ENCODE measurements around the gene CPNE8. TPM values are rescaled to one million over a fixed set of nuclear protein-coding genes. Genes with fewer than 3 reads are reported as not detected.

Gene CPNE8
- total and polyA plus RNA-seq, 2 donors (not counting 1 experiment from before 2014, with no cell fraction given) = 1.5 to 1.6 TPM

- H2AFZ ChIP-seq (ENCODE audit: insufficient read depth, low read depth, low read length, poor library complexity, severe bottlenecking) = no peak overlapping the region
- Mint-ChIP-seq H3K27ac (no peak overlapping the region), H3K4me1 (no peaks in the 10 kb centered on the region), H3K4me3 (no peak overlapping the region), H3K27me3 (no peaks in the 10 kb centered on the region), H3K9me3 (ENCODE audit: insufficient read depth) (peaks cover 2% of the 10 kb centered on the region)
- intact Hi-C loops (cut with micrococcal nuclease) = no loop called here
- POLR2A ChIA-PET = no interaction called here
- DNase-seq (no peak), ATAC-seq (ENCODE audit: low read depth) (no peak)
- no peaks in the 10 kb centered on the region for H3K9me3 ChIP-seq (ENCODE audit: control extremely low read depth in 1 of 3, control insufficient read depth in 2 of 3, insufficient read depth in 1 of 3, low read length in 2 of 3)
- H3K27ac ChIP-seq (ENCODE audit: low read length in 2 of 2) = no peak overlapping the region
- H3K9ac ChIP-seq (ENCODE audit: low read length) = no peak overlapping the region
- H4K20me1 ChIP-seq (ENCODE audit: control insufficient read depth, insufficient read depth, low read length, poor library complexity, severe bottlenecking) = no peaks in the 10 kb centered on the region
- no peak overlapping the region for H3K4me3 ChIP-seq (ENCODE audit: control extremely low read depth in 1 of 5, extremely low read depth in 1 of 5, insufficient read depth in 1 of 5, low read depth in 2 of 5, low read length in 4 of 5)
- no peaks in the 10 kb centered on the region for H3K36me3 ChIP-seq (replicated peaks in 1 of 2; ENCODE audit: control extremely low read depth in 1 of 2, control insufficient read depth in 1 of 2, extremely low read depth in 1 of 2, insufficient read depth in 2 of 2, low read length in 1 of 2)
- no peaks in the 10 kb centered on the region for H3K4me1 ChIP-seq (ENCODE audit: control insufficient read depth in 2 of 2, insufficient read depth in 2 of 2, low read length in 2 of 2)
- H3K4me2 ChIP-seq (replicated peaks; ENCODE audit: low read depth, low read length, poor library complexity, severe bottlenecking) = no peak overlapping the region
- TF ChIP-seq, protein P1, sequence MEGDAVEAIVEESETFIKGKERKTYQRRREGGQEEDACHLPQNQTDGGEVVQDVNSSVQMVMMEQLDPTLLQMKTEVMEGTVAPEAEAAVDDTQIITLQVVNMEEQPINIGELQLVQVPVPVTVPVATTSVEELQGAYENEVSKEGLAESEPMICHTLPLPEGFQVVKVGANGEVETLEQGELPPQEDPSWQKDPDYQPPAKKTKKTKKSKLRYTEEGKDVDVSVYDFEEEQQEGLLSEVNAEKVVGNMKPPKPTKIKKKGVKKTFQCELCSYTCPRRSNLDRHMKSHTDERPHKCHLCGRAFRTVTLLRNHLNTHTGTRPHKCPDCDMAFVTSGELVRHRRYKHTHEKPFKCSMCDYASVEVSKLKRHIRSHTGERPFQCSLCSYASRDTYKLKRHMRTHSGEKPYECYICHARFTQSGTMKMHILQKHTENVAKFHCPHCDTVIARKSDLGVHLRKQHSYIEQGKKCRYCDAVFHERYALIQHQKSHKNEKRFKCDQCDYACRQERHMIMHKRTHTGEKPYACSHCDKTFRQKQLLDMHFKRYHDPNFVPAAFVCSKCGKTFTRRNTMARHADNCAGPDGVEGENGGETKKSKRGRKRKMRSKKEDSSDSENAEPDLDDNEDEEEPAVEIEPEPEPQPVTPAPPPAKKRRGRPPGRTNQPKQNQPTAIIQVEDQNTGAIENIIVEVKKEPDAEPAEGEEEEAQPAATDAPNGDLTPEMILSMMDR (IDR thresholded peaks at IDR 0.05) = no peak
- TF ChIP-seq EZH2 (IDR thresholded peaks at IDR 0.05; ENCODE audit: borderline replicate concordance, insufficient read depth, low read depth, low read length, poor library complexity, severe bottlenecking) = no peak
- no peaks in the 10 kb centered on the region for H3K27me3 ChIP-seq (replicated peaks in 1 of 4; ENCODE audit: control extremely low read depth in 1 of 4, control insufficient read depth in 3 of 4, insufficient read depth in 4 of 4, low read length in 3 of 4)
- CTCF ChIA-PET = no interaction called here
- no peaks in the 10 kb centered on the region for H3K79me2 ChIP-seq (ENCODE audit: control insufficient read depth, insufficient read depth, low read length)
Measured at GRCh38 chr12:38892976-38893375, 12.4 kb downstream of the CPNE8 start.

DNA sequence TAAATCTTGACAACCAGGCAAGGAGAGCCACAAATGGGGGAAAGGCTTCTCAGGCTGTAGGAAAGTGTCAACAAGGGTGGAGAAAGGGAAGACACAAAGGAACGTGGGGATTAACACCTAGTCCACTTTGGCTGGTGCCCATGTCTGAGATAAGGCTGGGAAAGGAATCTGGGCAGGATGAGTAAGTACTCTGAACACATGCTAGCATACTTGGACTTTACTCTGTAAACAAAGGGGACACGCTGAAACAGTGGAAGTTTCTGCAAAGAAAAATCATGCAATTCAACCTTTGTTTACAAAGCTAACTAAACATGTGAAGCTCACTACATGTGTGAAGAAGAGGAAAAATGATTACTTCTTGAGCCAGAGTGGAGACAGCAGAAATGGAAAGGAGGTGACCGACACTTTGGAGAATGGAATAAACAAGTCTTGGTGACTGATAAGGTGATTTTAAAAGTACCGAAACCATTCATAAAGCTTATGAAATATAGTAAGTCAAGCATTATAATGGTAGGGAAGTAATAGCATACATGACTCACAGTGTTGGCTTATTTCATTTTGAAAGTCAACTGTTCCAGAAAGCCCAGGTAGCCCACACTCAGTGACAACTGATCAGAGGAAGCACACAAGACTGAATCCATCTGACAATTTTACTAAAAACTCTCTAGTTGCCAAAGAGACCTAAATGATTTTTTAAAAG, 13.2 kb downstream of the CPNE8 start:
- H3K4me1 Mint-ChIP-seq = no peaks in the 10 kb centered on the region
- no peaks in the 10 kb centered on the region for H3K27me3 ChIP-seq (replicated peaks in 1 of 4; ENCODE audit: control extremely low read depth in 1 of 4, control insufficient read depth in 3 of 4, insufficient read depth in 4 of 4, low read length in 3 of 4)
- H3K9me3 Mint-ChIP-seq (ENCODE audit: insufficient read depth) = peaks cover 2% of the 10 kb centered on the region
- H4K20me1 ChIP-seq (ENCODE audit: control insufficient read depth, insufficient read depth, low read length, poor library complexity, severe bottlenecking) = no peaks in the 10 kb centered on the region
- no peaks in the 10 kb centered on the region for H3K9me3 ChIP-seq (ENCODE audit: control extremely low read depth in 1 of 3, control insufficient read depth in 2 of 3, insufficient read depth in 1 of 3, low read length in 2 of 3)
- no peak overlapping the region for H3K4me3 ChIP-seq (ENCODE audit: control extremely low read depth in 1 of 5, extremely low read depth in 1 of 5, insufficient read depth in 1 of 5, low read depth in 2 of 5, low read length in 4 of 5)
- no peak overlapping the region for H2AFZ ChIP-seq (ENCODE audit: insufficient read depth, low read depth, low read length, poor library complexity, severe bottlenecking)
- no peak overlapping the region for H3K9ac ChIP-seq (ENCODE audit: low read length)
- no peaks in the 10 kb centered on the region for H3K36me3 ChIP-seq (replicated peaks in 1 of 2; ENCODE audit: control extremely low read depth in 1 of 2, control insufficient read depth in 1 of 2, extremely low read depth in 1 of 2, insufficient read depth in 2 of 2, low read length in 1 of 2)
- no peak overlapping the region for H3K27ac Mint-ChIP-seq
- no peaks in the 10 kb centered on the region for H3K27me3 Mint-ChIP-seq
- H3K27ac ChIP-seq (ENCODE audit: low read length in 2 of 2) = no peak overlapping the region
- ChIA-PET POLR2A (no interaction called here), CTCF (no interaction called here)
- TF ChIP-seq EZH2 (IDR thresholded peaks at IDR 0.05; ENCODE audit: borderline replicate concordance, insufficient read depth, low read depth, low read length, poor library complexity, severe bottlenecking) = no peak
- TF ChIP-seq, protein P1 (IDR thresholded peaks at IDR 0.05) = no peak
- no peaks in the 10 kb centered on the region for H3K79me2 ChIP-seq (ENCODE audit: control insufficient read depth, insufficient read depth, low read length)
- intact Hi-C loops (cut with micrococcal nuclease) = no loop called here
- H3K4me2 ChIP-seq (replicated peaks; ENCODE audit: low read depth, low read length, poor library complexity, severe bottlenecking) = no peak overlapping the region
- 88% methylated on average over 1 of the region's 4 CpGs for WGBS (ENCODE audit: insufficient coverage)
- no peaks in the 10 kb centered on the region for H3K4me1 ChIP-seq (ENCODE audit: control insufficient read depth in 2 of 2, insufficient read depth in 2 of 2, low read length in 2 of 2)
- no peak overlapping the region for H3K4me3 Mint-ChIP-seq
- DNase-seq (no peak), ATAC-seq (ENCODE audit: low read depth) (no peak)

All from B cell (primary cell).